ENCODE results near the gene ADAMTS1. TPM values are rescaled to one million over a fixed set of nuclear protein-coding genes. Genes with fewer than 3 reads are reported as not detected.

The ADAMTS1 gene
- total RNA-seq, 1 donor = 2.2 TPM

- Histone ChIP-seq H3K9me3 (ENCODE audit: low read depth, low read length) (no peaks in the 10 kb centered on the region), H3K4me3 (ENCODE audit: low read length) (no peak overlapping the region), H3K4me1 (ENCODE audit: insufficient read depth, low read length) (no peaks in the 10 kb centered on the region), H3K27me3 (ENCODE audit: insufficient read depth, low read length) (no peaks in the 10 kb centered on the region)
Observed at GRCh38 chr21:26810676-26811415, 34.4 kb downstream of the ADAMTS1 start.

GRCh38 chr21:26810266-26810665 lies 34.9 kb downstream of the ADAMTS1 start:
- H3K4me3 ChIP-seq (ENCODE audit: low read length) = no peak overlapping the region
- H3K4me1 ChIP-seq (ENCODE audit: insufficient read depth, low read length) = no peaks in the 10 kb centered on the region
- no peaks in the 10 kb centered on the region for H3K27me3 ChIP-seq (ENCODE audit: insufficient read depth, low read length)
- no peaks in the 10 kb centered on the region for H3K9me3 ChIP-seq (ENCODE audit: low read depth, low read length)

GRCh38 chr21:26809745-26810144 lies 35.5 kb downstream of the ADAMTS1 start:
- no peaks in the 10 kb centered on the region for H3K27me3 ChIP-seq (ENCODE audit: insufficient read depth, low read length)
- no peak overlapping the region for H3K4me3 ChIP-seq (ENCODE audit: low read length)
- no peaks in the 10 kb centered on the region for H3K4me1 ChIP-seq (ENCODE audit: insufficient read depth, low read length)
- no peaks in the 10 kb centered on the region for H3K9me3 ChIP-seq (ENCODE audit: low read depth, low read length)

DNA sequence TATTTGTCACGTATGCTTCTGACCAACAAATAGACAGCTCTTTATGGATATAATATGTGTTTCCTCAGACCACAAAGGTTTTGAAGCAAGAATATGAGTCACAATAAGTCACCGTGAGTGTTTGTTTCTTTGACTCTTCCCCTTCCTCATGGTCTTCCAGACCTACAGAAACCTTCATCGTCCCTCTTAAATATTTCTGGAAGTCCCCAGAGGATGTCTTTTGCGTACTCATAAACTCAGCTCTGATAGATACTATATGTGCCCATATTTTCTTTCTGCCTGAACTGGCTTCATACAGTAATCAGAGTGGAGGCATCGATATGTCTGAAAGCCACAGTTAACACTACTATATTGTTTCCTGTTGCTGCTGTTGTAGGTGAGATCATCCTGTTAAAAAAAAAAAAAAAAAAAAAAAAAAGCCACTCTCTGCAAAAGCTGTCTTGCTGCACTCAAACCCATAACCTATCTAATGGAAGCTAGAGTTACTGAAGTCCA lies 38.4 kb downstream of the ADAMTS1 start:
- no peak overlapping the region for H3K4me3 ChIP-seq (ENCODE audit: low read length)
- no peaks in the 10 kb centered on the region for H3K9me3 ChIP-seq (ENCODE audit: low read depth, low read length)
- H3K4me1 ChIP-seq (ENCODE audit: insufficient read depth, low read length) = no peaks in the 10 kb centered on the region

GRCh38 chr21:26804895-26805609 lies 40.2 kb downstream of the ADAMTS1 start:
- Histone ChIP-seq H3K27me3 (ENCODE audit: insufficient read depth, low read length) (no peaks in the 10 kb centered on the region), H3K4me1 (ENCODE audit: insufficient read depth, low read length) (no peaks in the 10 kb centered on the region), H3K4me3 (ENCODE audit: low read length) (no peak overlapping the region), H3K9me3 (ENCODE audit: low read depth, low read length) (no peaks in the 10 kb centered on the region)

More for the DNA sequence above, 38.4 kb downstream of the ADAMTS1 start:
- H3K27me3 ChIP-seq (ENCODE audit: insufficient read depth, low read length) = no peaks in the 10 kb centered on the region

DNA sequence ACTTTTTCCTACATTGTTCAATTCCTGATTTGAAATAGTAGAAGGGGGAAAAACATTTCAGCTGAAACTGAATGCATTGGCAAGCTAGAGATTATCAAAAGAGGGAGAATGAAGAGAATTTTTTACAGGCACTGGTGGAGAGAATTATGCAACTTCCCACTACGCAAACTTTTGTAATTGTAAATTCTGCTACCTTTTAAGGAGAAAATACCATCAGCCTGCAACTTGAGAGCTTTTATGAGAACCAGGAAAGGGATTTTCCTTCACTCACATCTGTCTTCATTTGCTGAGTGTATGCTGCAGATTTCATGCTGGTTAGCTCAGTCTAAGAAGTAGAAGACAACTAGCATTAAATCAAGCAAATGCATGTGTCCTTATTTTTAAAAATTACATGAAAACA lies 43.7 kb downstream of the ADAMTS1 start:
- Histone ChIP-seq H3K27me3 (ENCODE audit: insufficient read depth, low read length) (no peaks in the 10 kb centered on the region), H3K4me1 (ENCODE audit: insufficient read depth, low read length) (no peaks in the 10 kb centered on the region), H3K4me3 (ENCODE audit: low read length) (no peak overlapping the region), H3K9me3 (ENCODE audit: low read depth, low read length) (no peaks in the 10 kb centered on the region)

GRCh38 chr21:26800970-26801431 lies 44.2 kb downstream of the ADAMTS1 start:
- Histone ChIP-seq H3K4me1 (ENCODE audit: insufficient read depth, low read length) (no peaks in the 10 kb centered on the region), H3K27me3 (ENCODE audit: insufficient read depth, low read length) (no peaks in the 10 kb centered on the region), H3K4me3 (ENCODE audit: low read length) (no peak overlapping the region), H3K9me3 (ENCODE audit: low read depth, low read length) (no peaks in the 10 kb centered on the region)

DNA sequence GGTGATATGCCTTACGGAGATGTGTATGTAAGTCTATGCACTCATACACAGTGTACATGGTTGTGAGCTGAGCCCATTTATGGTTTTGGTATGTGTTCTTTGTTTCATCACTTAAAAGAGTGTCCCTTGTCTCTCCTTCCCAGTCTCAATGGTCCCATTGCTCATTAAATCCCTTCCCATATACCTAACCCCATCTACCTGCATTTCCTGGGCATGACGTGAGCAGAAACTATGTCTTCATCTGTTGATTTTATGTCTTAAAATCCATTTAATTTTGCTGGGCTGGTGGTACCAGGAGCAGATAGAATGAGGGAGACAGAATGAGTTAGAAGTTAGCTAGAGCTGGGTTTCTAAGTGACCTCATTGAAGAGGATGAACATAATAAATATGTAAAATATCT lies 44.8 kb downstream of the ADAMTS1 start:
- Histone ChIP-seq H3K9me3 (ENCODE audit: low read depth, low read length) (no peaks in the 10 kb centered on the region), H3K4me1 (ENCODE audit: insufficient read depth, low read length) (no peaks in the 10 kb centered on the region), H3K4me3 (ENCODE audit: low read length) (no peak overlapping the region), H3K27me3 (ENCODE audit: insufficient read depth, low read length) (no peaks in the 10 kb centered on the region)

DNA sequence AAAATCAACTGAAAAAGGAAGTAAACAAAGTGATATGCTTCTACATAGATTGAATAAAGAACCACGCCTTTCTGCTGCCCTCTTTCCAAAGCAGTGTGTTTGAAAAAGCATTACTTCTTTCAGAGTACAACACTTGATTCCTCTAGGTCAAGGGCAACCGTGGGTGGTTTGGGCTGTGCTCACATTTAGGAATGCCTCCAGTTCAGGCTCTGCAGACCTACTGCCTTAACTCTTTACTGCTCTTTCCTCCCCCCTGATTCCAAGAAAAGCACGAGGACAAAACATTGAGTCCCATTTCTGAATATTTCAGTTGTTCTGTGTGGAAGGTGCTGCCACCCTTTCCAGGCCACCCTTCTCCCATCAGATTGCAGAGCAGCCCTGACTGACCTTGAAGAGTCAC lies 45.2 kb downstream of the ADAMTS1 start:
- H3K9me3 ChIP-seq (ENCODE audit: low read depth, low read length) = no peaks in the 10 kb centered on the region
- no peaks in the 10 kb centered on the region for H3K4me1 ChIP-seq (ENCODE audit: insufficient read depth, low read length)
- H3K4me3 ChIP-seq (ENCODE audit: low read length) = no peak overlapping the region
- no peaks in the 10 kb centered on the region for H3K27me3 ChIP-seq (ENCODE audit: insufficient read depth, low read length)

DNA sequence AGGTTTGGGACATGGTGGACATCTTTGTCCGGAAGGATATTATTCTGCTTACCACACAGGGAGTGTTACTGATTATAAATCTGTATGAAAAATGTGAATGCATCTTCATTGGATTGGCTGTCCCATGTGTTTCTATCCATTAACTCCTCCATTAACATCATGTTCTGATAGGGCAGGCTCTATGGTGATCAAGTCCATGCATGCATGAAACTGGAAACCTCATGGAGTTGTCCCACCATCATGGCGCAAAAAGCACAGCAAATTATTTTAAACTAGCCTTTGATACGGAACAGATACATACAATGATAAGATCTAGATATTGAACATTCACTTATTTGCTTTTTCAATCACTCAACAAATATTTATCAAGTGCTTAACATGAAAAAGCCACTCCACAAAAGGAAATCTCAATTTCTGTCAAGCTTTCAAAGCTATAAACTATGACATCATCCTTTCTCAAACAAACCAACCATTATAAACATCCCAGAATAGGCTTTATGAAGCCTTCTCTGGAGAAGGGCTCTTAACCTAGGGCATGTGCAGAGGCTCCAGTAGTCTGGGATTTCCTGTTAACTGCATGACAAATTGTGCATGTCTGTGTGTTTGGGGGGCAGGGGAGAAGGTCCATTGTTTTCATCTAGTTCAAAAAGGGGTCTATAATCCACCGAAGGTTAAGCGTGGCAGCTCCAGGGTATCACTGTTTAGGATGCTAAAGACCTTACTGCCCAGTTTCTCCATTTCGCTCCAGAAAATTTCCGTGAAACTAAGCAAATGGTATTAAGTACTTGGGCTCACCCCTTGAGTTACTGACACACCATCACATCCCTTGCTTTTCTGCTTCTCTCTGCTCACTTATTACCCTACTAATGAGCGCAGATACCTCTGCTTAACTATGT lies 46.1 kb downstream of the ADAMTS1 start:
- Histone ChIP-seq H3K4me3 (ENCODE audit: low read length) (no peak overlapping the region), H3K4me1 (ENCODE audit: insufficient read depth, low read length) (no peaks in the 10 kb centered on the region), H3K9me3 (ENCODE audit: low read depth, low read length) (no peaks in the 10 kb centered on the region), H3K27me3 (ENCODE audit: insufficient read depth, low read length) (no peaks in the 10 kb centered on the region)

DNA sequence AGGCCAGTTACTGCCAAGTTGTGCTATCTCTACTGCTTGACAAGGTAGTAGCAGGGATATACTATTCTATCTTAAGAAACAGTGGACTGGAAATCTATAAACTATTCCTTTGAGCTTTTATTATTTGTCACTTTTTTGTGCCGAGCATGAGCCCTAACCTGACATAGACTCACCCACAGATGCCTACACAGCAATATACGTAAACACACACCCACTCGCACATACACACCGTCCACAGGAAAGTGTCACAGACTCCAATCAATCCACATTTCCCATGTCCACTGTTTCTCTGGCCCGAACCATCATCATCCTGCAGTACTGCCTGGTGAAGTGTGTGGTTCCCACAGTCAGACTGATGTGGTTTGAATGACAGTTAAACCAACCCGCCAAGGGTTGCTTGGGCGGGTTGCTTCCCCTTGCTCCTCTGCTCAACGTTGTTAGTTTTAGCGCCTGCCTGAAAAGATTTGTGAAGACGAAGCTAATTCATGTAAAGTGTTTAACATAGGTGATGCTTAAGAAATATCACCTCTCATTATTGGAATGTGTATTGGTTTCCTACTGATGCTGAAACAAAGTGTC lies 47.2 kb downstream of the ADAMTS1 start:
- no peak overlapping the region for H3K4me3 ChIP-seq (ENCODE audit: low read length)

GRCh38 chr21:26795866-26796329 lies 49.3 kb downstream of the ADAMTS1 start:
- Histone ChIP-seq H3K4me3 (ENCODE audit: low read length) (no peak overlapping the region), H3K27me3 (ENCODE audit: insufficient read depth, low read length) (no peaks in the 10 kb centered on the region), H3K9me3 (ENCODE audit: low read depth, low read length) (no peaks in the 10 kb centered on the region), H3K4me1 (ENCODE audit: insufficient read depth, low read length) (no peaks in the 10 kb centered on the region)

More for the DNA sequence above, 47.2 kb downstream of the ADAMTS1 start:
- H3K9me3 ChIP-seq (ENCODE audit: low read depth, low read length) = no peaks in the 10 kb centered on the region
- no peaks in the 10 kb centered on the region for H3K27me3 ChIP-seq (ENCODE audit: insufficient read depth, low read length)
- no peaks in the 10 kb centered on the region for H3K4me1 ChIP-seq (ENCODE audit: insufficient read depth, low read length)

- H3K4me1 ChIP-seq (ENCODE audit: insufficient read depth, low read length) = no peaks in the 10 kb centered on the region
Observed at GRCh38 chr21:26795412-26795805, 49.8 kb downstream of the ADAMTS1 start.

DNA sequence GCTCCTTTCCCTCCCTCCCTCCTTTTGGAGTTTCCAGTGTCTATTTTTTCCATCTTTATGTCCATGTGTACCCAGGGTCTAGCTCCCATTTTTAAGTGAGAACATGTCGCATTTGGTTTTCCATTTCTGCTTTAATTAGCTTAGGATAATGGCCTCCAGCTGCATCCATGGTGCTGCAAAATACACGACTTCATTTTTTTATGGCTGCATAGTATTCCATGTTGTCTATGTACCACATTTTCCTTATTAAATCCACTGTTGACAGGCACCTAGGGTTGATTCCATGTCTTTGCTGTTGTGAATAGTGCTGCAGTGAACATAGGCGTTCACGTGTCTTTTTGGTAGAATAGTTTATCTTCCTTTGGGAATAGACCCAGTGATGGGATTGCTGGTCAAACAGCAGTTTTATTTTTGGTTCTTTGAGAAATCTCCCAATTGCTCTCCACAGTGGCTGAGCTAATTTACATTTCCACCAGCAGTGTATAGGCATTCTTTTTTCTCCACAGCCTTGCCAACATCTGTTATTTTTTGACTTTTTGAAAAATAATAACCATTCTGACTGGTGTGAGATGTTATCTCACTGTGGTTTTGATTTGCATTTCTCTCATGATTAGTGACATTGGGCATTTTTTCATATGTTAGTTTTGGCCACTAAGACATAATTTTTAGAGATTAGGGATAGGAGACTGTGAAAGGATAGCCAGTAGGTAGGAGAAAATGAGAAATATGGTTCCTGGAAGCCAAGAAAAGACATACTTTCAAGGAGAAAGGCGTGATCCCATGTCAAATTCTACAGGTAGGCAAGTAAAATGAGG lies 50.4 kb downstream of the ADAMTS1 start:
- Histone ChIP-seq H3K4me3 (ENCODE audit: low read length) (no peak overlapping the region), H3K4me1 (ENCODE audit: insufficient read depth, low read length) (no peaks in the 10 kb centered on the region), H3K27me3 (ENCODE audit: insufficient read depth, low read length) (no peaks in the 10 kb centered on the region), H3K9me3 (ENCODE audit: low read depth, low read length) (no peaks in the 10 kb centered on the region)

More at GRCh38 chr21:26795412-26795805, 49.8 kb downstream of the ADAMTS1 start:
- H3K4me3 ChIP-seq (ENCODE audit: low read length) = no peak overlapping the region
- H3K27me3 ChIP-seq (ENCODE audit: insufficient read depth, low read length) = no peaks in the 10 kb centered on the region
- H3K9me3 ChIP-seq (ENCODE audit: low read depth, low read length) = no peaks in the 10 kb centered on the region

Measured in mononuclear cell (primary cell).